C1 segment of cervical spinal cord (tissue), 14 donors: Measurements from ENCODE around the gene SH3RF3.

ENCODE experiments used
- DNase-seq, 14 donors: peaks; one replicate each; lab custom pipeline; 2025; lab: John Stamatoyannopoulos, UW

Gene SH3RF3

GRCh38 chr2:109466674-109467575 is 337.9 kb downstream of the SH3RF3 start:
- peak in 9 of 14 donors; percentile 18 to 66 (median 29) for DNase-seq

- DNase-seq, result no peak
These were observed 338.7 kb downstream of the SH3RF3 start for GRCh38 chr2:109467701-109468100.

DNA sequence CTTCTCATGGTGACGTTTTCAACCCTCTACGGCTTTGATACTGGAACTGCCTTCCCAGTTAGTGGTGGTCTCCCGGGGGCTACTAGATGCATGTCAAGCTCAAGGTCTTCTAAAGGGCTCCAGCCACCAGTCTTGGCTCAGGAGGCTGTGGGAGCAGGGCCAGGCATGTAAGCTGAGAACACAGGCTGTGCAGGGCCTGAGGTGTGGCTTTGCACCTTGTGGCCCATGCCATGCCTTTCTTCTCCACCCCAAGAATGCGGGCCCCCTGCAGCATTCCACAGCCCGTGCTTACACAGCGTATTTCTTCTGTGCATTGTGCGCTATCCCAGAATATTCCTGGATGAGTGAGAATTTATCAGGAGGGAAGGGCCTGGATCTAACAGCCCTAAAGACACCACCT is 339.9 kb downstream of the SH3RF3 start:
- DNase-seq, result no peak

DNA sequence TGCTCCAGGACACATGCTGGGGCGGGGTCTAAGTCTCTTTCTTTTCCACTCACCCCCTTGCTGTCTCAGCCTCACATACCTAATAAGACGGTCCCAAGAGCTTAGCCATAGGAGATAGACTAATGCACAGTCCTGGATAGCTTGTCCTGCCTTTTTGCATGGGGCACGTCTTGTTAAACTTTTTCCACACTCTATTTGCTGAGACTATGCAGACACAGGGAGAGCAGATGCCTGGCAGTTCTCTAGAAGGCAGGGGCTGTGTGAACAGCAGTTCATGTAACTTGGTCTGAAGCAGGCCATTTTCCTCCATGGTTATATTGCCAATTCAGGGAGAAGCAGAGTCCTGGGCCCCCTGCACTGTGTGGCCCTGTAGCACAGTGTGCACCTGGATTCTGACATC is 342.7 kb downstream of the SH3RF3 start:
- no peak for DNase-seq

DNA sequence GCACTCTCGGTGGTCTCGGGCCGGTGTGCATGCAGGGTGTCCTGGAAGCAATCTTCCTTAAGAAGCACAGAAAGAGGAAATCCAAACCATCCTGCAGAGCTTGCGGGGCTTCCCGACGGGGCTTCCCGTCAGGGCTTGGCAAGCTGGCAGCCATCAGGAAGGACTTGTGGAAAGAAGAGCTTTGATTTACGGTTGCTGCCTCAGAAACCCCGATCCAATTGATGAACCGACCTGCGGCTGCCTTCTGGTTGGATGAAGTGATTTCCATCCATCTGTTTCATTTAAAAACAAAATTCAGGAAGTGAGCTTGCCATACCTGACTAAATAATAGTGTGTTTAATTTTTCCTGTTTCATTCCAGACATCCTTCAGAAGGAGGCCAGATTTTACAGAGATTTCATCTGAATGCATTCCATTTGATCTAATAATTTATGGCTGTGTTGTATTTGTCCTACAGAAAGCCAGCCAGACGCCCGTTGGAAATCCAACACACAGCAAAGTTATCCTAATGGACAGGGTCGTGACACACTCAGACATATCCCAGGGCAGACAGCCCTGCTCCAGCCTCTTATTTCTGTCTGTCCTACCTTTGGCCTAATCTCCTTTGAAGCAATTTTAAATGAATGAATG is 343.4 kb downstream of the SH3RF3 start:
- DNase-seq, result no peak

- no peak for DNase-seq
These were observed 344.0 kb downstream of the SH3RF3 start for GRCh38 chr2:109472974-109473373.

DNA sequence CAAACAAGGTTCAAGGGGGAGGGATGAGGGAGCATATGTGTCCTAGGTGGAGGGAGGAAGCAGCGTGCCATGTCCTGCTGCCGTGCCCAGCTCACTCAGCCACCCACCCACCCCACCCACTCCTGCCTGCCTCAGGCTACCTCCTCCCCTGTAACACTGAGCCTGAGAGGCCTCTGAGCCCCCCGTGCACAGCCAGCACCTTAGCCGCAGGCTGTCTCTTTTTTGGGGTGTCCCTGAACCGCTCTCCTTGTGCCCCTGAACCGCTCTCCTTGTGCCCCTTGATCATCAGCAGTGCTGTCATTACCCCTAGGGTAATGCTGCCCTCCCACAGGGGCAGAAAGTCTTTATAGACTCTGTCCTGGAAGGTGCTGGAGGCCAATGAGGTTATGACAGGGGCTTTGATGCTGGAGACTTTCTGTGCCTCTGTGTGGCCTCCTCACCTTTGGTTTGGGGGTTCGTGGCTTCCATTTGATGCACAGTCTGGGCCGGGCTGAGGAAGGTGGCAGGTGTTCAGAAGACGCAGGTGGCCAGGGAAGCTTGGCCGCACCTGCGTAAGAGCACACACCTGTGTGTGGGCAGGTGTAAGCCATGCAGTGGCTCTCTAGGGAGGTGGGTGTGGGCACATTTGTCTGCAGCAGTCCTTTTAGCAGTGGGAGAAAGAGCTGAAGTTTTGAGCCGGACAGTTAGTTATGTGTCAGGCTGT is 344.8 kb downstream of the SH3RF3 start:
- no peak for DNase-seq

DNA sequence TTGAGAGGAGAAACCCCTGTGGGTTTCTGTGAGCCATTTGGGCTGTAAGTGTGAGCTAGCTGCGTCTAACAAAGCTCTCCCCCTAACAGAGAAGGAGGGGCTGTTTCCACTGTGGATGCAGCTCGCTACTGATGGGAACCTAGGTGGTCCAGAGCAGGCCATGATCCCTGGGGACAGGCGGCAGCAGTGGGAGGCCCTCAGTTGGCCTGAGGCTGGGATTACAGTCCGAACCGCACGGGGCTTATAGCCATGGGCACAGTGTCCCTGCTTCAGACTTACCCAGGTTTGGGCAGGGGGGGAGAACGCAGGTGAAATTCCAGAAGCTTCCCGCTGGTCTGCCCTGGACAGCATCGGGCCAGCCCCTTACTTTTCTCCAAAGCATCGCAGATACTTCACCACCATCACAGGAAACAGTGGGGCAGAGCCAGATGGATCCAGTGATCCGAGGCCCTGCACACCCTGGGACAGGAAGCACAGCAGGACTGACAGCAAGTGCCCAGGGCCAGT is 345.4 kb downstream of the SH3RF3 start:
- DNase-seq, result no peak

GRCh38 chr2:109475531-109476210 is 346.7 kb downstream of the SH3RF3 start:
- no peak for DNase-seq

- DNase-seq, result no peak
These were observed 347.8 kb downstream of the SH3RF3 start for GRCh38 chr2:109476641-109477441.

- no peak for DNase-seq
These were observed 350.0 kb downstream of the SH3RF3 start for GRCh38 chr2:109478906-109479493.

DNA sequence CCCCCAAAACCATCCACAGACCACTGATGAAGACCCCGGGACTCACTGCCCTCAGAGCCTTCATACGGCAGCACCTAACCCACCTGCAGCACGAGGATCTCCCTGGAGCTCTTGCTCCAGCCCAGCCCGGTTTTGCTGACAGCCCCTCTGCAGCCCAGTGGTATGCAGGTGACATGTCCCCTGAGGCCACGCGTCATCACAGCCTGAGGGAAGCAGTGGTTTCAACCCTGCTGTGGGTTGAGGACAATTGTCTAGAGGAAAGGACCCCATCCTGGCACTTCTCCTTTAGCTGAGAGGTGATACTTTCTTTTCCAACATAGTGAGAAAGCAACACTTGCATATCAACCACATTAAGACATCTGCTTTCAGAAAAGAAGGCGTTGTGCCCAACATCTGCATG is 350.8 kb downstream of the SH3RF3 start:
- DNase-seq, result no peak

GRCh38 chr2:109480486-109481195 is 351.6 kb downstream of the SH3RF3 start:
- DNase-seq, result no peak

GRCh38 chr2:109481196-109481555 is 352.2 kb downstream of the SH3RF3 start:
- no peak for DNase-seq

GRCh38 chr2:109481599-109481998 is 352.6 kb downstream of the SH3RF3 start:
- DNase-seq, result no peak

- DNase-seq, result peak in 1 of 14 donors; percentile 40
These were observed 353.4 kb downstream of the SH3RF3 start for GRCh38 chr2:109482361-109482861.

GRCh38 chr2:109486711-109487535 is 357.9 kb downstream of the SH3RF3 start:
- DNase-seq, result peak in 1 of 14 donors; percentile 49

GRCh38 chr2:109487536-109487869 is 358.5 kb downstream of the SH3RF3 start:
- DNase-seq, result no peak
